ENCODE results near the gene ERGIC1. TPM values are rescaled to one million over a fixed set of nuclear protein-coding genes. Genes with fewer than 3 reads are reported as not detected.

Gene ERGIC1
- total RNA-seq, 4 donors from 2014 or later: 156 to 214 (median 175) TPM

DNA sequence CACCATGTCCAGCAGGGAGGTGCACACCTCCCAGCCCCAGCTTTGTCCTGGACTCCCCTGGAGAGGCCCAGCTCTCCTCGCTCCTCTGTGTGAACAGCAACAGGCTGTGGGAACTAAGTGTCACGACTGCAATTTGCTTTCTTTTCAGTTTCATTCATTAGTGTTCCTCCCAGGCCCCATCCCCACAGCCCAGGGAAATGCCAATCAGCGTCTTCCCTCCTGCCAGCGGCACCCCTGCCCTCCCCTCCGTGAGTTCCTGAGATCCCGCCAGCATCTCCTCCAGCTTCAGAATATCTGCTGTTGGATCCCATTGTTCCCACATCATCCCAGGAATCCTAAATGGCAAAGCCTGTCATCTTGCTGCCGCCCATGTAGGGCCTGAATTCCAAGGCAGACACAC lies 112.1 kb downstream of the ERGIC1 start:
- Histone ChIP-seq H3K36me3 (peaks cover 8 to 21% of the 10 kb centered on the region in 2 donors), H3K27me3 (no peaks in the 10 kb centered on the region), H3K4me1 (peaks cover 0 to 9% of the 10 kb centered on the region in 2 donors), H3K27ac (no peak overlapping the region), H3K9me3 (no peaks in the 10 kb centered on the region), H3K4me3 (replicated peaks in 1 of 3) (no peak overlapping the region)
- no peak for DNase-seq
- WGBS, 2 donors: 93% methylated on average over 7 of the region's 7 CpGs
- no peak for TF ChIP-seq POLR2A (IDR thresholded peaks at IDR 0.05)
- TF ChIP-seq, protein P1, sequence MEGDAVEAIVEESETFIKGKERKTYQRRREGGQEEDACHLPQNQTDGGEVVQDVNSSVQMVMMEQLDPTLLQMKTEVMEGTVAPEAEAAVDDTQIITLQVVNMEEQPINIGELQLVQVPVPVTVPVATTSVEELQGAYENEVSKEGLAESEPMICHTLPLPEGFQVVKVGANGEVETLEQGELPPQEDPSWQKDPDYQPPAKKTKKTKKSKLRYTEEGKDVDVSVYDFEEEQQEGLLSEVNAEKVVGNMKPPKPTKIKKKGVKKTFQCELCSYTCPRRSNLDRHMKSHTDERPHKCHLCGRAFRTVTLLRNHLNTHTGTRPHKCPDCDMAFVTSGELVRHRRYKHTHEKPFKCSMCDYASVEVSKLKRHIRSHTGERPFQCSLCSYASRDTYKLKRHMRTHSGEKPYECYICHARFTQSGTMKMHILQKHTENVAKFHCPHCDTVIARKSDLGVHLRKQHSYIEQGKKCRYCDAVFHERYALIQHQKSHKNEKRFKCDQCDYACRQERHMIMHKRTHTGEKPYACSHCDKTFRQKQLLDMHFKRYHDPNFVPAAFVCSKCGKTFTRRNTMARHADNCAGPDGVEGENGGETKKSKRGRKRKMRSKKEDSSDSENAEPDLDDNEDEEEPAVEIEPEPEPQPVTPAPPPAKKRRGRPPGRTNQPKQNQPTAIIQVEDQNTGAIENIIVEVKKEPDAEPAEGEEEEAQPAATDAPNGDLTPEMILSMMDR (IDR thresholded peaks at IDR 0.05): no peak
- intact Hi-C loops (cut with DNase I): no loop called here

DNA sequence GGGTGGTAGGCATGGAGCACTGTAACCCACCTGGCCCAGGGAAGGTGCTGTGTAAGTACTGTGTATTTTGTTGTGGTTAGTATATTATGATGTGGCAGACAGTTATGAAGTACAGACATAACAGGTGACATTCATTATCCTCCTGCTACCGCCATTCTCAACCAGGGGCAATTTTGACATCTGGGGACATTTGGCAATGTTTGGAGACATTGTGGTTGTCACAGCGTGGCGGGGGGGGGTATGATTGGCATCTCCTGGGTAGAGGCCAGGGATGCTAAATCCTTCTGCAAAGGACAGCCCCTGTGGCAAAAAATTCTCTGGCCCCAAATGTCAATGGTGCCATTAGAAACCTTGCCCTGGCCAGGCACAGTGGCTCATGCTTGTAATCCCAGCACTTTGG lies 115.4 kb downstream of the ERGIC1 start:
- WGBS, 2 donors: 93 to 100% methylated on average over 3 of the region's 3 CpGs
- H3K4me3 ChIP-seq (replicated peaks in 1 of 3): no peak overlapping the region
- H3K4me1 ChIP-seq: no peaks in the 10 kb centered on the region
- no peak for DNase-seq
- no peak overlapping the region for H3K27ac ChIP-seq
- TF ChIP-seq, protein P1 (IDR thresholded peaks at IDR 0.05): no peak
- TF ChIP-seq POLR2A (IDR thresholded peaks at IDR 0.05): no peak
- no peaks in the 10 kb centered on the region for H3K27me3 ChIP-seq
- intact Hi-C loops (cut with DNase I): no loop called here
- H3K9me3 ChIP-seq: no peaks in the 10 kb centered on the region
- H3K36me3 ChIP-seq: peaks cover 17 to 25% of the 10 kb centered on the region in 2 donors

DNA sequence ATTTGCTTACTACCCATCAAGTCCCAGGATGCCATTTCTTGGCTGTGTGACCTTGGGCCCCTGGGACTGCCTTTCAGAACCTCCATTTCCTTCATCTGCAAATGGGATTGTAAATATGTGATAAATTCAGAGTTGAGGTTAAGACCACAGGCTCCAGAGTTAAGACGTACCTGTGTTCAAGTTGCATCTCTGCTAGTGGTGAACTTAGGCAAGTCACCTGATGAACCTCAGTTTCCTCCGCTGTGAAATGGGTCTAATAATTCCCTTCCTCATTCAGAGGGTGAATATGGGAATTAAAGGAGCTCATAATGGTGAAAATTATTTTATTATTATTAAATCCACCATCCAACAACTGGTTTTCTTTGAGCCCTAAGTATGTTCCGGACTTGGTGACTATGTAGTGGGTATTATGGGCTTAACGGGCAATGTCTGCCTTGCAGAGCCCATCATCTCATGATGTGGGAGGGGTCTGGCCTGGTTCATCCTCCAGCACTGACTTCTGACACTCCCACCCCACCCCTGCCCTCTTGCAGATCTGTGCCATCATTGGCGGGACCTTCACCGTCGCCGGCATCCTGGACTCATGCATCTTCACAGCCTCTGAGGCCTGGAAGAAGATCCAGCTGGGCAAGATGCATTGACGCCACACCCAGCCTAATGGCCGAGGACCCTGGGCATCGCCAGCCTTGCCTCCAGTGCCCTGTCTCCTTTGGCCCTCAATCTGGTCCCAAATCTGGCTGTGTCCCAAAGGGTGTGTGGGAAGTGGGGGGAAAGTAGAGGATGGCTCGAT lies 116.3 kb downstream of the ERGIC1 start:
- no peaks in the 10 kb centered on the region for H3K4me1 ChIP-seq
- H3K27me3 ChIP-seq: no peaks in the 10 kb centered on the region
- no peak overlapping the region for H3K4me3 ChIP-seq (replicated peaks in 1 of 3)
- 97 to 98% methylated on average over 12 of the region's 12 CpGs for WGBS, 2 donors
- H3K36me3 ChIP-seq: peaks cover 17 to 25% of the 10 kb centered on the region in 2 donors
- no peak for DNase-seq
- H3K27ac ChIP-seq: no peak overlapping the region
- intact Hi-C loops (cut with DNase I): no loop called here
- no peaks in the 10 kb centered on the region for H3K9me3 ChIP-seq
- TF ChIP-seq, protein P1 (IDR thresholded peaks at IDR 0.05): no peak
- TF ChIP-seq POLR2A (IDR thresholded peaks at IDR 0.05): no peak

DNA sequence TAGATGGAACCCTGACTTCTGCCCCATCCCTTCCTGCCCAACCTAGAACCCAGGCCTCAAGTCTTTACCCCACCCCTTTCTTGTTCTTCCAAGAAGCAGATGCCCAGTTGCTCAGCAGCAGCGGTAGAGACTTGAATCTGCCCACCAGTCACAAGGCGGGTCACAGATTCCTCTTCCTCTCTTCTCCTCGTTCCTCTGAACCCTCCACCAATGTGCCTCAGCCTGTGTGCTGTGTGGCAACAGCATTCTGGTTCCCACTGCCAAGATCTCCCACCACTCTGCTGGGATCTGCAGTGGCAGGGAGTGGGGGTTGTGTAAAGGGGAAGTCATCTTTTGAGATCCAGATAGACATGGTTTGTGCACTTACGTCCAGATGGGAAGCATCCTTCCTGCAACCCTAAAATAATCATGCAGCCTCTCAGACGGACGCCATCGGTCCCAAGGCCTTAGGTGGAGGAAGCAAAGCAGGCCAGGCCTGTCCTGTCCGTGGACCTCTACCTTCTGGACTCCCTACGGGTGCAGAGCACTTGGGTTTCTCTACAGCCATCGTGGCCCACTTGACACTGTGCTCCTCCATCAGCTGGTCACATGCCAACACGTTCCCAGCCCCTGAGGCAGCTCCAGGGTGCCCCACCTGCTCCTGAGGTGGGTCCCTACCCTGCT lies 117.5 kb downstream of the ERGIC1 start:
- no peaks in the 10 kb centered on the region for H3K4me1 ChIP-seq
- intact Hi-C loops (cut with DNase I): no loop called here
- no peaks in the 10 kb centered on the region for H3K27me3 ChIP-seq
- TF ChIP-seq, protein P1 (IDR thresholded peaks at IDR 0.05): no peak
- no peak for TF ChIP-seq POLR2A (IDR thresholded peaks at IDR 0.05)
- no peaks in the 10 kb centered on the region for H3K9me3 ChIP-seq
- WGBS, 2 donors: 75 to 82% methylated on average over 11 of the region's 11 CpGs
- no peak overlapping the region for H3K4me3 ChIP-seq (replicated peaks in 1 of 3)
- peaks cover 13 to 15% of the 10 kb centered on the region in 2 donors for H3K36me3 ChIP-seq
- no peak for DNase-seq
- H3K27ac ChIP-seq: no peak overlapping the region

DNA sequence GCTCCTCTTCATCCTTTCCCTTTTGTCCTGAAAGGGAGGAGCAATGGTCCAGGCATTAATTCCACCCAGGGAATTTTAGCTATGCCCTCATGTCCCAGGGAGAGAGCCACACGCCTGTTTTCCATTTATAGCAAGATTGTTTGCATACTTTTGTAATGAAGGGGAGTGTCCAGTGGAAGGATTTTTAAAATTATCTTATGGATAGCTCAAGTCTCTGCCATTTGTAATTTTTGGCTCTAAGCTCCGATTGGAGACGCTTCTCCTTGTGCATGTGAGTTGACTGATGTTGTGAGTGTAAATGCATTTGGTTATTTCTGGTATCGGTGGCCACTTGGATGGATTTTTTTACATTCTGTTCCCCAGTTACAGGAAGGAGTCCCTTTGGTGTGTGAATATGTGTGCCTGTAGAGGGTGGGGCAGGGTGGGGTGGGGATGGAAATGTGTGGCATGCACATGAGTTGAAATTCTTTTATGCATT lies 118.0 kb downstream of the ERGIC1 start:
- WGBS, 2 donors: 78 to 90% methylated on average over 4 of the region's 4 CpGs
- Histone ChIP-seq H3K4me3 (replicated peaks in 1 of 3) (no peak overlapping the region), H3K9me3 (no peaks in the 10 kb centered on the region), H3K27ac (no peak overlapping the region), H3K4me1 (no peaks in the 10 kb centered on the region), H3K27me3 (no peaks in the 10 kb centered on the region), H3K36me3 (peaks cover 12 to 13% of the 10 kb centered on the region in 2 donors)
- TF ChIP-seq POLR2A (IDR thresholded peaks at IDR 0.05): no peak
- TF ChIP-seq, protein P1 (IDR thresholded peaks at IDR 0.05): no peak
- intact Hi-C loops (cut with DNase I): no loop called here
- no peak for DNase-seq

Data from thyroid gland (tissue), 4 donors.